Measurements from ENCODE around the gene PCDHGA1. TPM values are rescaled to one million over a fixed set of nuclear protein-coding genes. Genes with fewer than 3 reads are reported as not detected.
A peak's percentile ranks its signal among the peaks of the same experiment; 100 is the strongest.

The PCDHGA1 gene
- total RNA-seq, 6 experiments from 2014 or later: 0.04 to 0.18 (median 0.12) TPM; not detected in 1

GRCh38 chr5:141490771-141491170, 160.5 kb downstream of the PCDHGA1 start:
- Histone ChIP-seq H3K27me3 (no peaks in the 10 kb centered on the region), H3K36me3 (no peaks in the 10 kb centered on the region), H3K27ac (no peak overlapping the region), H3K4me1 (peaks cover 0 to 13% (median 0%) of the 10 kb centered on the region in 4 donors), H3K4me3 (no peak overlapping the region), H3K9me3 (no peaks in the 10 kb centered on the region)
- DNase-seq (no peak), ATAC-seq (no peak)
- TF ChIP-seq POLR2A (IDR thresholded peaks at IDR 0.05): no peak
- TF ChIP-seq CTCF (IDR thresholded peaks at IDR 0.05): no peak
- no CpG with 5 or more reads among the region's 13 CpGs for WGBS (ENCODE audit: insufficient coverage, low coverage, low lambda C conversion rate, missing lambda C conversion rate)
- intact Hi-C loops (cut with DNase I): no loop called here

GRCh38 chr5:141491323-141492167, 161.2 kb downstream of the PCDHGA1 start:
- Histone ChIP-seq H3K4me1 (peaks cover 0 to 13% (median 0%) of the 10 kb centered on the region in 4 donors), H3K36me3 (no peaks in the 10 kb centered on the region), H3K27ac (no peak overlapping the region), H3K27me3 (no peaks in the 10 kb centered on the region), H3K4me3 (peak overlapping the region in 1 of 3 donors; percentile 0), H3K9me3 (no peaks in the 10 kb centered on the region)
- intact Hi-C loops (cut with DNase I): no loop called here
- ATAC-seq (no peak), DNase-seq (peak in 1 of 3 donors; percentile 37)
- WGBS (ENCODE audit: insufficient coverage, low coverage, low lambda C conversion rate, missing lambda C conversion rate): 29% methylated on average over 20 of the region's 66 CpGs
- TF ChIP-seq POLR2A (IDR thresholded peaks at IDR 0.05) (no peak), CTCF (IDR thresholded peaks at IDR 0.05) (no peak)

- peak overlapping the region in 1 of 3 donors; percentile 0 for H3K4me3 ChIP-seq
- peaks cover 0 to 13% (median 0%) of the 10 kb centered on the region in 4 donors for H3K4me1 ChIP-seq
- TF ChIP-seq POLR2A (IDR thresholded peaks at IDR 0.05): no peak
- no peak for TF ChIP-seq CTCF (IDR thresholded peaks at IDR 0.05)
- 19% methylated on average over 3 of the region's 68 CpGs for WGBS (ENCODE audit: insufficient coverage, low coverage, low lambda C conversion rate, missing lambda C conversion rate)
- H3K36me3 ChIP-seq: no peaks in the 10 kb centered on the region
- no peak for DNase-seq
- H3K27me3 ChIP-seq: no peaks in the 10 kb centered on the region
- no peak overlapping the region for H3K27ac ChIP-seq
- intact Hi-C loops (cut with DNase I): no loop called here
- peak; percentile 20 to 53 (median 34) for ATAC-seq
- no peaks in the 10 kb centered on the region for H3K9me3 ChIP-seq
These were observed 162.0 kb downstream of the PCDHGA1 start for GRCh38 chr5:141492168-141492885.

GRCh38 chr5:141493500-141494422, 163.4 kb downstream of the PCDHGA1 start:
- intact Hi-C loops (cut with DNase I): no loop called here
- H3K4me1 ChIP-seq: peaks cover 0 to 13% (median 0%) of the 10 kb centered on the region in 4 donors
- TF ChIP-seq CTCF (IDR thresholded peaks at IDR 0.05) (no peak), POLR2A (IDR thresholded peaks at IDR 0.05) (no peak)
- H3K9me3 ChIP-seq: no peaks in the 10 kb centered on the region
- WGBS (ENCODE audit: insufficient coverage, low coverage, low lambda C conversion rate, missing lambda C conversion rate): 82% methylated on average over 9 of the region's 10 CpGs
- H3K36me3 ChIP-seq: no peaks in the 10 kb centered on the region
- H3K27me3 ChIP-seq: no peaks in the 10 kb centered on the region
- H3K27ac ChIP-seq: no peak overlapping the region
- ATAC-seq: no peak
- no peak for DNase-seq
- no peak overlapping the region for H3K4me3 ChIP-seq

All from right lobe of liver (tissue), 6 donors.